HG02852 (cell line): ENCODE data around the gene WNK1.
A peak's percentile ranks its signal among the peaks of the same experiment; 100 is the strongest.
"Not testable (repeated sequence)": the region's sequence is repeated elsewhere in the genome, so short reads cannot be mapped to it uniquely, and the experiment has no call there.

Experiments
- ATAC-seq: cut with Tn5 transposase; IDR thresholded peaks from one replicate; pipeline ENCODE4 v1.9.1; 2021; ENCODE audit warnings: mild to moderate bottlenecking, moderate library complexity; ENCODE audit not compliant: unreplicated experiment

Gene WNK1

GRCh38 chr12:751999-752694 lies at the start of gene WNK1:
Gene WNK1 (plus strand): TSS chr12:752579. CDS start chr12:753566, 987 bp downstream.
- ATAC-seq, result peak; percentile 46

- ATAC-seq, result no peak
Measured at GRCh38 chr12:704516-705242, 47.7 kb upstream of the WNK1 start.

GRCh38 chr12:708084-708483 lies 44.3 kb upstream of the WNK1 start:
- ATAC-seq, result not testable (repeated sequence)

GRCh38 chr12:709455-710020 lies 42.8 kb upstream of the WNK1 start:
- ATAC-seq, result no peak

- ATAC-seq, result no peak
Measured at GRCh38 chr12:712172-712863, 40.1 kb upstream of the WNK1 start.

- no peak for ATAC-seq
Measured at GRCh38 chr12:713281-713875, 39.0 kb upstream of the WNK1 start.

- ATAC-seq, result no peak
Measured at GRCh38 chr12:716506-716905, 35.9 kb upstream of the WNK1 start.

GRCh38 chr12:718756-719102 lies 33.6 kb upstream of the WNK1 start:
- ATAC-seq, result no peak

GRCh38 chr12:720231-720941 lies 32.0 kb upstream of the WNK1 start:
- no peak for ATAC-seq

GRCh38 chr12:724194-724855 lies 28.1 kb upstream of the WNK1 start:
- no peak for ATAC-seq

- no peak for ATAC-seq
Measured at GRCh38 chr12:725076-725475, 27.3 kb upstream of the WNK1 start.

GRCh38 chr12:726281-727140 lies 25.9 kb upstream of the WNK1 start:
- ATAC-seq, result no peak

- ATAC-seq, result no peak
Measured at GRCh38 chr12:727321-727720, 25.1 kb upstream of the WNK1 start.

- no peak for ATAC-seq
Measured at GRCh38 chr12:728781-729180, 23.6 kb upstream of the WNK1 start.

GRCh38 chr12:729221-729620 lies 23.2 kb upstream of the WNK1 start:
- no peak for ATAC-seq

- no peak for ATAC-seq
Measured at GRCh38 chr12:730550-730949, 21.8 kb upstream of the WNK1 start.

- ATAC-seq, result no peak
Measured at GRCh38 chr12:737122-737739, 15.1 kb upstream of the WNK1 start.

- no peak for ATAC-seq
Measured at GRCh38 chr12:738712-739111, 13.7 kb upstream of the WNK1 start.

GRCh38 chr12:739349-739748 lies 13.0 kb upstream of the WNK1 start:
- ATAC-seq, result no peak
